HG02885 (cell line): ENCODE results near the gene HSD17B14.
"Not testable (repeated sequence)": the region's sequence is repeated elsewhere in the genome, so short reads cannot be mapped to it uniquely, and the experiment has no call there.

Experiments used
- ATAC-seq: cut with Tn5 transposase; IDR thresholded peaks from one replicate; pipeline ENCODE4 v1.9.1; 2021; ENCODE audit warnings: mild to moderate bottlenecking; ENCODE audit not compliant: unreplicated experiment, poor library complexity

The HSD17B14 gene

GRCh38 chr19:48770266-48770665 is 66.0 kb downstream of the HSD17B14 start:
- no peak for ATAC-seq

- ATAC-seq, result no peak
These were observed 67.1 kb downstream of the HSD17B14 start for GRCh38 chr19:48768994-48769713.

- not testable (repeated sequence) for ATAC-seq
These were observed 68.0 kb downstream of the HSD17B14 start for GRCh38 chr19:48768171-48768753.

GRCh38 chr19:48765816-48766215 is 70.5 kb downstream of the HSD17B14 start:
- ATAC-seq, result not testable (repeated sequence)
